Loucy (cell line): ENCODE measurements around the gene TMEM127.

ENCODE experiments used
- CTCF ChIP-seq: fragments of 200-600 bp; sonication (generic); conservative IDR thresholded peaks from 2 replicates; pipeline ENCODE4 v1.5.1; 2014; ENCODE audit warnings: mild to moderate bottlenecking, antibody characterized with exemption, low read length
- EZH2phosphoT487 ChIP-seq: fragments of 200-600 bp; IDR thresholded peaks from 2 replicates; pipeline ENCODE4 v1.6.1; 2018; ENCODE audit warnings: antibody characterized with exemption, mild to moderate bottlenecking, moderate library complexity, borderline replicate concordance

DNA sequence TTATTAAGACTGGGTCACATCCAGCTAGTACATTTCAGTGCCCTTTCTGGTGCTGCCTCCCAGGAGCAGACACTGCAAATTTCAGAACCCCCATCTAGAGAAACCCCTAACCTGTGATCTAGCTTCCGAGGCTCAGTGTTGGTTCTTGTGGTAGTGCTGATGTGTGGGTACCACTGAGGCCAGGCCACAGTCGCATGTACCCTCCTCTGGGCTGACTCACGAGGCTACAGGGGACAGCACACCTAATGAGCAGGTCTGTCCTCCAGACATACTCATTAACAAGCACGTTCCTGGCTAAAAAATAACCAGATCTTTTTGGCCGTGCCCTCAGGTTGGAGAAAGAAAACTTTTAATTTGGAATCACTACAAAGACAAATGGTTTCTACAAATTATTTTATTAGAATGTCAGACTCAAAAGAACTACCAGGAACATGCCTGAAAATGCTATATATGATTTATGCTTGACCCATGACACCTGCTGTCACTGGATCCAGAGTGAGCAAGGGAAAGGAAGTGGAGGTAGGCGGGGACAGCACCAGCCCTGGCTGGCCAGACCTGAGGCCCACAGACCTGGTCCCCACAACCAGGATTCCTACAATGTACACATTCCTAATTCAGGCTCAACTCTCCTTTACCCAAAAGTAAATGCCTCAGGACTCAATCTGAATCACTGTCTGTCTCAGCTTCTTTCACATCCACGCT, 8.7 kb upstream of the TMEM127 start:
- TF ChIP-seq CTCF (no peak), EZH2phosphoT487 (no peak)
